Neuron (in vitro differentiated cells): ENCODE results near the gene NAT9.

Experiments
- H2AFZ ChIP-seq: one replicate; pipeline ENCODE4 v1.6.1; 2013; ENCODE audit warnings: low read depth, mild to moderate bottlenecking, inconsistent platforms, low read length, moderate library complexity
- H3K27me3 ChIP-seq: one replicate; pipeline ENCODE4 v1.6.1; 2013; ENCODE audit warnings: low read length; ENCODE audit not compliant: insufficient read depth
- H3K36me3 ChIP-seq: one replicate; pipeline ENCODE4 v1.6.1; 2013; ENCODE audit warnings: low read length; ENCODE audit not compliant: insufficient read depth
- H3K4me1 ChIP-seq: one replicate; pipeline ENCODE4 v1.6.1; 2013; ENCODE audit warnings: low read length; ENCODE audit not compliant: insufficient read depth
- H3K4me3 ChIP-seq: 2 replicates; pipeline ENCODE4 v1.5.1; 2013; ENCODE audit warnings: mild to moderate bottlenecking, low read length, moderate library complexity
- H3K9me3 ChIP-seq: one replicate; pipeline ENCODE4 v1.6.1; 2013; ENCODE audit warnings: low read length

The NAT9 gene

DNA sequence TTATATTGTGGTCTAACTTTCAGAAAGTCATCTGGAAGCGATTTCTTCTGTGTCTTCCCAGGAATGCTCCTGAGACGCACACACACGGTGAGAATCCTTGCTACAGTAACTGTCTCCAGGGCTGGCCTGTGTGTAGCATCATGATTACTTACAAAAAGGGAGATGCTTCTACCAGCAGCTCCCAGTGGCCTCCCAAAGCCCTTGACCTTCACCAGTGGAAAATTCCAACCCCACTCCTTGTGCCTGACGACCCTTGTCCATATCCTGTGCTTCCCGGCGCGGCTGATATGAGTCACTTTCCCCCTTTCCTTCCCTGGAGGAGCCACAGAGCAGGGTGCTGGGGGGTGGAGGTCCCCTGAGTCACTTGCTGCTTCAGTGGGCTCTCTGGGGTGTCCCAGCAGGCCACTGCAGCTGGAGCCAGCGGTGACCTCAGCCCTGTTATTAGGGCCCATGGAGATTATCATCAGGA is 22.1 kb upstream of the NAT9 start:
- Histone ChIP-seq H2AFZ (no peak overlapping the region), H3K4me3 (no peak overlapping the region), H3K27me3 (no peaks in the 10 kb centered on the region), H3K9me3 (no peaks in the 10 kb centered on the region), H3K36me3 (peaks cover 51% of the 10 kb centered on the region), H3K4me1 (no peaks in the 10 kb centered on the region)

DNA sequence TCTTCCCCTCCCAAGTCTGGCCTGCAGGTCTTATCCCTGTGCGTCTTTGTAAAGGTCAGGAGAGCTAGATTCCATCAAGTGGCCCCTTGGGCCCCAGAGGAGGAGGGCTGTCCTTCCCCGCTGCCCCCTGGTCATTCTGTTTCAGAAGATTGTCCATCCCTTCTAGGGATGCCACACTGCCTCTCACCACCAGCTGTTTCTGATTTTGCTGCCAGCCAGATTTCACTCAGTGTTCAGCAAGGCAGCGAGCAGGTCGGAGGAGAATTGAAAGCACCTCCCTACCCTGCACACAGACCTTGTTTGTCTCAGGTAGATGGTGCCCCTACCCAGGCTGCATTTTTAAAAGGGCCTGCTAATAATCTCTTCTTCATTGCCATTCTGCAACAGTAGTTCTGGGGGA is 21.7 kb upstream of the NAT9 start:
- Histone ChIP-seq H3K36me3 (peaks cover 51% of the 10 kb centered on the region), H3K4me1 (no peaks in the 10 kb centered on the region), H3K9me3 (no peaks in the 10 kb centered on the region), H3K4me3 (no peak overlapping the region), H3K27me3 (no peaks in the 10 kb centered on the region), H2AFZ (no peak overlapping the region)

DNA sequence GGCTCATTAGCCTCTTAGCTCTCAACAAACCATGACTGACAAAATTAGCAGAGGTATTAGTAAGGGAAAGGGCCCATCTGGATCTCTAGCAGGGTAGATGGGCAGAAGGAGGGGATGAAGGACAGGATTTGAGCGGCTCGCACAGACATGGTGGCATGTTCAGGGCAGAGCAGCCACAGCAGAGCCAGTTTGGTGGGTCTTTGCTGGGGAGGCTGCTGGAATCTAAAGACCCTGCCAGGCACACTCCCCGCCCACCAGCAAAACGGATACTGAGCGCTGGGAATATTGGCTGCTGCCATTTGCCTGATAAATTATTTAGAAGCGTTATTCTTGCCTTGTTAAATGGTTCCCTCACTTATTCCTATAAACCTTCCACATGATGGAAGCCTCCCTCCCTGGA is 20.7 kb upstream of the NAT9 start:
- Histone ChIP-seq H3K27me3 (no peaks in the 10 kb centered on the region), H3K9me3 (no peaks in the 10 kb centered on the region), H3K4me1 (no peaks in the 10 kb centered on the region), H3K4me3 (no peak overlapping the region), H2AFZ (no peak overlapping the region), H3K36me3 (peaks cover 55% of the 10 kb centered on the region)

GRCh38 chr17:74796211-74796610 is 20.1 kb upstream of the NAT9 start:
- H3K4me3 ChIP-seq: no peak overlapping the region
- peaks cover 55% of the 10 kb centered on the region for H3K36me3 ChIP-seq
- H3K27me3 ChIP-seq: no peaks in the 10 kb centered on the region
- H3K4me1 ChIP-seq: no peaks in the 10 kb centered on the region
- no peak overlapping the region for H2AFZ ChIP-seq
- H3K9me3 ChIP-seq: no peaks in the 10 kb centered on the region

GRCh38 chr17:74795327-74796020 is 19.3 kb upstream of the NAT9 start:
- H2AFZ ChIP-seq: no peak overlapping the region
- H3K4me3 ChIP-seq: no peak overlapping the region
- peaks cover 52% of the 10 kb centered on the region for H3K36me3 ChIP-seq
- H3K27me3 ChIP-seq: no peaks in the 10 kb centered on the region
- no peaks in the 10 kb centered on the region for H3K4me1 ChIP-seq
- H3K9me3 ChIP-seq: no peaks in the 10 kb centered on the region

GRCh38 chr17:74792586-74793105 is 16.5 kb upstream of the NAT9 start:
- H3K36me3 ChIP-seq: peaks cover 35% of the 10 kb centered on the region
- H3K9me3 ChIP-seq: no peaks in the 10 kb centered on the region
- no peak overlapping the region for H3K4me3 ChIP-seq
- H3K4me1 ChIP-seq: no peaks in the 10 kb centered on the region
- no peak overlapping the region for H2AFZ ChIP-seq
- H3K27me3 ChIP-seq: no peaks in the 10 kb centered on the region

- H3K9me3 ChIP-seq: no peaks in the 10 kb centered on the region
- H3K4me3 ChIP-seq: no peak overlapping the region
- H3K4me1 ChIP-seq: no peaks in the 10 kb centered on the region
- H3K27me3 ChIP-seq: no peaks in the 10 kb centered on the region
- peaks cover 30% of the 10 kb centered on the region for H3K36me3 ChIP-seq
- no peak overlapping the region for H2AFZ ChIP-seq
Observed at GRCh38 chr17:74790161-74791058, 14.3 kb upstream of the NAT9 start.

- Histone ChIP-seq H3K9me3 (no peaks in the 10 kb centered on the region), H2AFZ (no peak overlapping the region), H3K4me1 (no peaks in the 10 kb centered on the region), H3K36me3 (peaks cover 13% of the 10 kb centered on the region), H3K4me3 (no peak overlapping the region), H3K27me3 (no peaks in the 10 kb centered on the region)
Observed at GRCh38 chr17:74786431-74787055, 10.4 kb upstream of the NAT9 start.

DNA sequence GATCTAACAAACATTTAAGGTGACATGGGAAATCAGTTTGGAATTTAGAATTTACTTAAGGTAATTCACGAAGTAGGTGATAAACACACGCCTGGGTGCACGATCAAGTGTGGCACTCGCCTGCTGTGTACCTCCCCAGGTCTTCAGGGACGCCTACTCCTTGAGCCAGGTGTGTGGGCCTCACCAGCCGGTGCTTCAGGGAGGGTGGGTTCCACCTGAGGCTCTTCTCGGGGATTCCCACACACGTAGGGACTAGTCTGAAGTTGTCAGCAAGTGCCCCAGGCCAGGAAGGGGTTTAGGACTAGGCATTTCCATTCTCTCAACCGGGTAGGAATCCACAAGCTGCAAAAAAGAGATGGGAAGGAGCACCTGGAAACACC is 9.8 kb upstream of the NAT9 start:
- no peaks in the 10 kb centered on the region for H3K9me3 ChIP-seq
- no peak overlapping the region for H3K4me3 ChIP-seq
- no peaks in the 10 kb centered on the region for H3K4me1 ChIP-seq
- peaks cover 13% of the 10 kb centered on the region for H3K36me3 ChIP-seq
- no peaks in the 10 kb centered on the region for H3K27me3 ChIP-seq
- no peak overlapping the region for H2AFZ ChIP-seq

- Histone ChIP-seq H3K4me1 (no peaks in the 10 kb centered on the region), H3K4me3 (no peak overlapping the region), H3K36me3 (peaks cover 11% of the 10 kb centered on the region), H3K9me3 (no peaks in the 10 kb centered on the region), H3K27me3 (no peaks in the 10 kb centered on the region), H2AFZ (no peak overlapping the region)
Observed at GRCh38 chr17:74785096-74785980, 9.2 kb upstream of the NAT9 start.

- Histone ChIP-seq H3K36me3 (peaks cover 6% of the 10 kb centered on the region), H3K9me3 (no peaks in the 10 kb centered on the region), H3K4me1 (no peaks in the 10 kb centered on the region), H3K4me3 (no peak overlapping the region), H3K27me3 (no peaks in the 10 kb centered on the region), H2AFZ (no peak overlapping the region)
Observed at GRCh38 chr17:74784125-74784810, 8.1 kb upstream of the NAT9 start.

DNA sequence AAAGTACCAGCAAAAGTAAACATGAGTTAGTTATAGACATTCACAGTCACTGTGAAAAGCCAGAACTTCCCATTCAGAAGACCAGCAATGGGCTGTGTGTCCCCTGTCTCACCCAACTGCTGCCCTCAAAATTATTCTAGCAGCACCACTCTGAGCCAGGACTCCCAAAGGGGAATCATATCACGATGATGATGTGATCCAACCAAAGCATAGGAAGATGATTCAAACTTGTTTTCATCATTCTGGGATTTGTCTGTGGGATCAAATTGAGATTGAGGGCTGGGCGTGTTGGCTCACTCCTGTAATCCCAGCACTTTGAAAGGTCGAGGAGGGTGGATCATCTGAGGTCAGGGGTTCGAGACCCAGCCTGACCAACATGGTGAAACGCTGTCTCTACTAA is 6.4 kb upstream of the NAT9 start:
- Histone ChIP-seq H2AFZ (no peak overlapping the region), H3K9me3 (no peaks in the 10 kb centered on the region), H3K4me1 (no peaks in the 10 kb centered on the region), H3K4me3 (no peak overlapping the region), H3K36me3 (peaks cover 6% of the 10 kb centered on the region), H3K27me3 (no peaks in the 10 kb centered on the region)
